GM12873 (cell line): ENCODE data around the gene CPNE2.

ENCODE experiments used
- TF ChIP-seq, protein P1 (sequence below): IDR thresholded peaks from 2 replicates; pipeline ENCODE4 v1.5.1; 2012; ENCODE audit warnings: low read depth, mild to moderate bottlenecking, moderate library complexity, low read length, control low read depth; ENCODE audit not compliant: insufficient read depth; ENCODE audit errors: missing control alignments

The CPNE2 gene

DNA sequence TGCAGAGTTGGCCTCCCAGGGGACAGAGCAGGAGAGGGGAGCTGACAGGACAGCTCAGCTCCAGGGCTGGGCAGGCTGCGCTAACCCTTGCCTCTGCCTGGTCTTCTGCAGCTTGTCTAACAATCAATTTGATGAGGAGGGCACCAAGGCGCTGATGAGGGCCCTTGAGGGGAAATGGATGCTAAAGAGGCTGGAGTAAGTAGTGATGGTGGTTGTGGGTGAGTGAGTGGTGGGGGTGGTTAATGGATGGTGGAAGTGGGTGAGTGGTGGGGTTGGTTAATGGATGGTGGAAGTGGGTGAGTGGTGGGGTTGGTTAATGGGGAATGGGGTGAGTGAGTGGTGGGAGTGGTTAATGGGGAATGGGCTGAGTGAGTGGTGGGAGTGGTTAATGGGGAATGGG lies 22.0 kb upstream of the CPNE2 start:
- TF ChIP-seq, protein P1, sequence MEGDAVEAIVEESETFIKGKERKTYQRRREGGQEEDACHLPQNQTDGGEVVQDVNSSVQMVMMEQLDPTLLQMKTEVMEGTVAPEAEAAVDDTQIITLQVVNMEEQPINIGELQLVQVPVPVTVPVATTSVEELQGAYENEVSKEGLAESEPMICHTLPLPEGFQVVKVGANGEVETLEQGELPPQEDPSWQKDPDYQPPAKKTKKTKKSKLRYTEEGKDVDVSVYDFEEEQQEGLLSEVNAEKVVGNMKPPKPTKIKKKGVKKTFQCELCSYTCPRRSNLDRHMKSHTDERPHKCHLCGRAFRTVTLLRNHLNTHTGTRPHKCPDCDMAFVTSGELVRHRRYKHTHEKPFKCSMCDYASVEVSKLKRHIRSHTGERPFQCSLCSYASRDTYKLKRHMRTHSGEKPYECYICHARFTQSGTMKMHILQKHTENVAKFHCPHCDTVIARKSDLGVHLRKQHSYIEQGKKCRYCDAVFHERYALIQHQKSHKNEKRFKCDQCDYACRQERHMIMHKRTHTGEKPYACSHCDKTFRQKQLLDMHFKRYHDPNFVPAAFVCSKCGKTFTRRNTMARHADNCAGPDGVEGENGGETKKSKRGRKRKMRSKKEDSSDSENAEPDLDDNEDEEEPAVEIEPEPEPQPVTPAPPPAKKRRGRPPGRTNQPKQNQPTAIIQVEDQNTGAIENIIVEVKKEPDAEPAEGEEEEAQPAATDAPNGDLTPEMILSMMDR = no peak

DNA sequence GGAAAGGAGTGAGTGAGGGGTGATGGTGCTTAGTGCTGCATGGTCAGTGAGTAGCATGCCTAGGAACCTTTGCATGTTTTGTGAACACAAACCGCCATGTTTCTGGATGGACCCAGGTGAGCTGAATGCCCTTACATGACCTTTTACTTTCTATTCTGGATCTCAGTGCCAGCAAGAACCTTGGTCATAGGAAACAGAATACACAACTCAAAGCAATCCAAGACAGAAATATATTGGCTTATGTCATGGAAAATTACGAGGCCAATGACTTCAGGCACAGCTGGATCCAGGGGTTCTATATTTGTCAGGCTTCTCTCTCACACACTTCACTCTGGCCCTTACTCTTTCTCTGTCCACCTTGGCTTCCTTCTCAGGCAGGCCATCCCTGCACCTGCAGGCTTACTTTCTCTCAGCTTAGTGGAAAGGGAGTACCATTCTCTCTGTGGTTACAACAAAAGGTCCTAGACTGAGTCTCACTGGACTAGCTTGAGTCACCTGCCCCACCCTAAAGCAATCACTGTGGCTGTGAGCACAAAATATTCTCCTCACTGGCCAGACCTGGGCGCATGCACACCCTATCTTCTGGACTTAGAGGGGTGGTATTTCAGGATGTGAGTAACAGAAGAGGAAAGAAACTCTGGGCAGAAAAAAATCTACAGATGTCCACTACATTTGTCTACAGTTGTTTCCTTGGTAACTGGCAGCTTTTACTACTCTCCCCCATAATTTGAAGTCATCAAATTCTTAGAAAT lies 20.4 kb upstream of the CPNE2 start:
- TF ChIP-seq, protein P1 = no peak

DNA sequence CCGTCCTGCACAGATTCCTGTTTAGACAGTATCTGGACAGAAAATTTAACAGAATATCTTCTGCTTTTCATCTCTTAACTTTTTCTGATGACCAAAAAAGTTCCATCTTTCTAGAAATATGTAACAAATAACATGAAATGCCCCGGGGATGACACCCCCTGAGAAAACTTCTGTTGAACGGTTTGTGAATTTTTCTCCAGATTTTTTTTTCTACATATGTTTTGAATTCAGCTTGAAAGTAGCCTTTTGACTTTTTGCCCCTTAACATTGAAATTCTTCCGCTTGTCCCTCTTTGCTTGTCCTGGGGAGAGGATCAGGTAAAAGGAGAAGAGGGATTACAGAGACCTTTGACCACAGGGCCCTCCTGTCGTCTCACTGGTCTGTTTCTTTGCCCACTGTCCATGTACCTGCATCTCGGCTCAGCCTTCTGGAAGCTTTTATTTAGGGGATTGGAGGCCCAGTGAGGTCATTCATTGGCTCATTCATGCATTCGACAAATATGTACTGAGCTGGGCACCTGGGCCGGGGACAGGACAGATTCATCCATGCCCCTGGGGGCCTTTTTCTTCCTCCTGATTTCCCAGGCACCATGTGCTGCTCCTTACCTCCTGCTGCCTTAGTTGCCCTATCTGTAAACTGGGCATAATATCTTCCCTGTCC lies 19.6 kb upstream of the CPNE2 start:
- TF ChIP-seq, protein P1 = no peak

DNA sequence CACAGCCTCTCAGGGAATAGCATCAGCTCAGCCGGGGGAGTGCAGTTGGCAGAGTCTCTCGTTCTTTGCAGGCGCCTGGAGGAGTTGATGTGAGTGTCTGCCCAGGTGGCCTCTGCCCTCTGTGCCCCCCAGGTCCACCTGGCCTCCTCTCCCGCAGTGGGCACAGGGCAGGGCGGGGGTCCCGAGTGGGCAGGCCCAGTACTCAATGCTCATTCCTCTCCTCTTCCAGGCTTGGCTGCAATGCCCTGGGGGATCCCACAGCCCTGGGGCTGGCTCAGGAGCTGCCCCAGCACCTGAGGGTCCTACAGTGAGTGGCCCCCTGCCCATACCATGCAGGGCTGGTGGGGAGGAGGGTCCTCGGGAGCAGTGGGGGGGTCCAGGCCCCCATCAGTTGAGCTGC lies 14.7 kb upstream of the CPNE2 start:
- TF ChIP-seq, protein P1 = no peak

DNA sequence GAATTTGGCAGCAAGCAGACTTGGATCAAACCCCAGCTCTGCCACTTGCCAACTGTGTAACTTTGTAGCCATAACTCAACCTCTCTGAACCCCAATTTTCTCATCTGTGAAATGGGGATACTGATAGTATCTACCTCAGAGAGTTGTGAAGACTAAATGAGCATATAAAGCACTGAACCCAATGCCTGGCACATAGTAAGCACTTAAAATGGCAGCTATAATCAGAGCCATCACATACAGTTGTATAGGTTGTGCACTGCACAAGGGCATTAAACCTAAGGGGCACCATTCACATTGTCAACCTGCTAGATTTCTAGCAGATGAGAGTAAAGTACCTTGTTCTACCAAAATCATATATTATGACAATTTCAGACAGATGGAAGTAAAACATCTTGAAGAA lies 10.6 kb upstream of the CPNE2 start:
- TF ChIP-seq, protein P1 = no peak

DNA sequence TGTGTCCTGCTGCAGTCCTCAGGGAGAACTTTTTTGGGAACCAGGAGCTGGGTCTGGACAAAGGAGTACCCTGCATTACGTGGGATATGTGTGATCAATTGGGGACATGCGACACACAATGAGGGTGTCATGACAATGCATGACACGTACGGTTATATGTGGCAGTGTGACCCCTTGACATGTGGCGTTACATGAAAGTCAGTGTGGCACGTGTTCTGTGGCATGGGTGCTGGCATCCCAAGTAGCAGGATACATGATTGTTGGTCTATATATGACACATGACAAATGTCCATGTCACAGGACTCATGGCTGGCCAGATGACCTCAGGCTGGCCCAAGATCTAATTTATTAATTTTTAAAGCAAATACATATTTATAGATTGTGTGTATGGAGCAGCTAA lies 9.7 kb upstream of the CPNE2 start:
- TF ChIP-seq, protein P1 = no peak

DNA sequence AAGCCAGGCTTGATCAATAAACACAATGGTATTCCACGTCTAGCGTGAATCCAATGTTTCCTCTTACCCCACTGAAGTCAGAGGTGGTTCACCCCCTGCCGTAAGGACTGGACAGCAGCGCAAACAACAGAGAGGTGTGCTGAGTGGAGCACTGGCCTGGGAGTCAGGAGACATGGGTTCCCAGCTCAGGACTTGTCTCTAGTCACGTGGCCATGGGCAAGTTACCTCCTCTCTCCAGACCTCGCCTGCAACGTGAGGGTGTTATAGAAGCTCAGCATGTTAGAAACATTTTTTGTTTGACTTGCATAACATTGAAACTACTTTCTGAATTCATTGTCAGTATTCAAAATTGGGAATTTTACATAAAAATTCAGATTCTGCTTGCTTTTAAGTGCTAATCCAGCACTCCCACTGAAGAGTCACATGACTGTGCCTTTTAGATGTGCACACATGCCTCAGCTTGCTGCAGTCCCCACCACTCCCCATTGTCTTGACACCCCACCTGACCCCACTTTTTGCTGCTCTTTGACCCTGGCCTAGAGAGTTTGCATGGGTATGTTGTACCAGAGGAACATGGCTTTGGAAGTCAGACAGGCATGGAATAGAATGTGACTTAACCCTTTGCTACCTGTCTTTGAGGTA lies 8.8 kb upstream of the CPNE2 start:
- TF ChIP-seq, protein P1 = no peak
